NT2/D1 (cell line): ENCODE measurements around the gene TOM1.

Experiments
- DNase-seq: peaks from one replicate; pipeline ENCODE4 v3.0.0-alpha.2; 2011; ENCODE audit warnings: low read depth, low spot score
- H3K27me3 ChIP-seq: 2 replicates; pipeline ENCODE4 v1.6.0; 2011; ENCODE audit warnings: mild to moderate bottlenecking; ENCODE audit not compliant: insufficient read length, insufficient read depth
- H3K36me3 ChIP-seq: 2 replicates; pipeline ENCODE4 v1.6.1; 2011; ENCODE audit warnings: mild to moderate bottlenecking, low read length, mixed read lengths; ENCODE audit not compliant: insufficient read depth, insufficient read length
- H3K4me1 ChIP-seq: 2 replicates; pipeline ENCODE4 v1.5.1; 2011; ENCODE audit not compliant: insufficient read depth, insufficient read length
- H3K4me3 ChIP-seq: 2 replicates; pipeline ENCODE4 v1.5.1; 2011; ENCODE audit warnings: low read depth; ENCODE audit not compliant: insufficient read length
- H3K9ac ChIP-seq: 2 replicates; pipeline ENCODE4 v1.6.0; 2011; ENCODE audit warnings: low read depth; ENCODE audit not compliant: insufficient read length
- H3K9me3 ChIP-seq: 2 replicates; pipeline ENCODE4 v1.5.1; 2011; ENCODE audit warnings: mild to moderate bottlenecking, low read length; ENCODE audit not compliant: insufficient read depth
- SUZ12 ChIP-seq: IDR thresholded peaks from 2 replicates; pipeline ENCODE4 v1.6.1; 2011; ENCODE audit not compliant: insufficient read length, insufficient read depth; ENCODE audit errors: extremely low read depth
- YY1 ChIP-seq: IDR thresholded peaks from 2 replicates; pipeline ENCODE4 v1.6.1; 2011; ENCODE audit not compliant: insufficient read length, insufficient read depth
- ZNF274 ChIP-seq: IDR thresholded peaks from 2 replicates; pipeline ENCODE4 v1.6.1; 2011; ENCODE audit warnings: mild to moderate bottlenecking, low read depth, low read length

Gene TOM1

DNA sequence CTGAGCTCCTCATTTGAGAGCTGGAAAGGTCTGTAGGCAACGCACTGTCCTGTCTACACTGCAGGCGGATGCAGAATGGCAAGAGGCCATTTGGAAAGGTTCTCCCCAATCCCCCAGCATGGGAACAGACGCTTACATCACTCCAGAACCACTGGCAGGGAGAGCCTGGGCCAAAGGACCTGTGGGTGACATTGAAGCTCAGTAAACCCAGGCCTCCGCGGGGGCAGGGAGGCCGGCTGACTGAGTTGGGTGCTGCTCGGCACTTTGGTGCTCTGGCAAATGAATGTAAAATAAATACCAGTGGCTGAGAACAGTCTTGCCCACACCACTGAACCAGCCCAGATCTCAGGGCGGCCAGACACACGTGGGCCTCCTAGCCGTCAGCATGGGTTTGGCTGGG, 22.4 kb downstream of the TOM1 start:
- Histone ChIP-seq H3K4me3 (no peak overlapping the region), H3K27me3 (no peaks in the 10 kb centered on the region), H3K36me3 (peaks cover 63% of the 10 kb centered on the region), H3K9ac (no peak overlapping the region), H3K9me3 (no peaks in the 10 kb centered on the region), H3K4me1 (no peaks in the 10 kb centered on the region)
- no peak for TF ChIP-seq YY1
- TF ChIP-seq ZNF274, result no peak
- TF ChIP-seq SUZ12, result no peak
- no peak for DNase-seq

- no peak for DNase-seq
- Histone ChIP-seq H3K27me3 (no peaks in the 10 kb centered on the region), H3K9ac (no peak overlapping the region), H3K9me3 (no peaks in the 10 kb centered on the region), H3K4me3 (no peak overlapping the region), H3K36me3 (peaks cover 70% of the 10 kb centered on the region), H3K4me1 (no peaks in the 10 kb centered on the region)
- TF ChIP-seq SUZ12, result no peak
- TF ChIP-seq YY1, result no peak
- TF ChIP-seq ZNF274, result no peak
These were observed 23.2 kb downstream of the TOM1 start for GRCh38 chr22:35322893-35323292.

DNA sequence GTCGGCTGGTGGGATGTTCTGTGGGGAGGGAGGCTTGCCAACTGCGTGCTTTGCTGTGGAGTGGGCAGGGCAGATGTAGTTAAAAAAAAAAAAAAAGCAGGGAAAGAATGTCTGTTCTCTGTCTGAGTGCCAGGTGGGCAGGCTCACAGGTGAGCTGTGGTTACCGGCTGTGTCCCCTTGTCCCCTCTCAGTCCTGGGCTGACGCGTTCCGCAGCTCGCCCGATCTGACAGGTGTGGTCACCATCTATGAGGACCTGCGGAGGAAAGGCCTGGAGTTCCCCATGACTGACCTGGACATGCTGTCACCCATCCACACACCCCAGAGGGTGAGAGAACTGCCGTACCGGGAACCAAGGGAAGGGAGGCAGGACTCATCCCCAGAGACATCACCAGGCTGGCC, 23.6 kb downstream of the TOM1 start:
- Histone ChIP-seq H3K4me1 (no peaks in the 10 kb centered on the region), H3K27me3 (no peaks in the 10 kb centered on the region), H3K36me3 (peaks cover 70% of the 10 kb centered on the region), H3K9ac (no peak overlapping the region), H3K4me3 (no peak overlapping the region), H3K9me3 (no peaks in the 10 kb centered on the region)
- DNase-seq, result no peak
- no peak for TF ChIP-seq ZNF274
- no peak for TF ChIP-seq YY1
- no peak for TF ChIP-seq SUZ12

GRCh38 chr22:35324067-35324466, 24.4 kb downstream of the TOM1 start:
- no peaks in the 10 kb centered on the region for H3K27me3 ChIP-seq
- no peak overlapping the region for H3K9ac ChIP-seq
- H3K36me3 ChIP-seq, result peaks cover 66% of the 10 kb centered on the region
- DNase-seq, result no peak
- TF ChIP-seq YY1 (no peak), ZNF274 (no peak), SUZ12 (no peak)
- no peak overlapping the region for H3K4me3 ChIP-seq
- H3K9me3 ChIP-seq, result no peaks in the 10 kb centered on the region
- no peaks in the 10 kb centered on the region for H3K4me1 ChIP-seq

GRCh38 chr22:35324762-35325161, 25.1 kb downstream of the TOM1 start:
- Histone ChIP-seq H3K9ac (no peak overlapping the region), H3K4me1 (no peaks in the 10 kb centered on the region), H3K27me3 (no peaks in the 10 kb centered on the region), H3K36me3 (peaks cover 61% of the 10 kb centered on the region), H3K4me3 (no peak overlapping the region), H3K9me3 (no peaks in the 10 kb centered on the region)
- no peak for TF ChIP-seq SUZ12
- TF ChIP-seq ZNF274, result no peak
- TF ChIP-seq YY1, result no peak
- DNase-seq, result no peak

DNA sequence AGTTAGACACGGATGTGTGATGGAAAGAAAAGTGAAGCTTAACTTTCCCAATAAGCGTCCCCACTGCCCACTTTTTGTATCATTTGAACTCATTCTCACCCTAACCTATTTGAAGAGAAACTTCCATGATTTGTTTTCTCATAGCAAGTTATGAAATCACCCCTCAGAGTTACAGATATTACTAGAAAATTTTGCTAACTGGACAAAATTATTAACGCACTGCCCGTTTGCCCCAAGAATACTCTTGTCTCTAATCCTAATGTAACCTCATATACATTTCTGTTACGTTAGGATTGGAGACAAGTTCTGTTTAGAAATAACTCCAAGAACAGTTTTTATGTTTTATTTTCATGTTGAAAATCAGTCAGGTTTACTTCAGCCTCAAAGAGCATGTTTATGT, 25.5 kb downstream of the TOM1 start:
- no peak for TF ChIP-seq SUZ12
- TF ChIP-seq ZNF274, result no peak
- TF ChIP-seq YY1, result no peak
- no peaks in the 10 kb centered on the region for H3K4me1 ChIP-seq
- no peaks in the 10 kb centered on the region for H3K9me3 ChIP-seq
- H3K27me3 ChIP-seq, result no peaks in the 10 kb centered on the region
- H3K36me3 ChIP-seq, result peaks cover 62% of the 10 kb centered on the region
- H3K9ac ChIP-seq, result no peak overlapping the region
- H3K4me3 ChIP-seq, result no peak overlapping the region
- DNase-seq, result no peak

GRCh38 chr22:35326854-35327562, 27.3 kb downstream of the TOM1 start:
- Histone ChIP-seq H3K36me3 (peaks cover 72% of the 10 kb centered on the region), H3K9ac (no peak overlapping the region), H3K4me1 (no peaks in the 10 kb centered on the region), H3K9me3 (no peaks in the 10 kb centered on the region), H3K4me3 (no peak overlapping the region), H3K27me3 (no peaks in the 10 kb centered on the region)
- no peak for TF ChIP-seq SUZ12
- TF ChIP-seq ZNF274, result no peak
- TF ChIP-seq YY1, result no peak
- no peak for DNase-seq
